Stimulated activated CD4-positive, alpha-beta T cell treated with anti-CD3 and anti-CD28 coated beads, Interleukin-4, amount 100 ng/mL, for 4 hours (primary cell): ENCODE data around the gene SNAPC1.
"Not testable (repeated sequence)": the region's sequence is repeated elsewhere in the genome, so short reads cannot be mapped to it uniquely, and the experiment has no call there.

Source experiments
- DNase-seq, 2 experiments: peaks; one replicate each; pipeline ENCODE4 v3.0.0-alpha.2; 2020

Gene SNAPC1, protein sequence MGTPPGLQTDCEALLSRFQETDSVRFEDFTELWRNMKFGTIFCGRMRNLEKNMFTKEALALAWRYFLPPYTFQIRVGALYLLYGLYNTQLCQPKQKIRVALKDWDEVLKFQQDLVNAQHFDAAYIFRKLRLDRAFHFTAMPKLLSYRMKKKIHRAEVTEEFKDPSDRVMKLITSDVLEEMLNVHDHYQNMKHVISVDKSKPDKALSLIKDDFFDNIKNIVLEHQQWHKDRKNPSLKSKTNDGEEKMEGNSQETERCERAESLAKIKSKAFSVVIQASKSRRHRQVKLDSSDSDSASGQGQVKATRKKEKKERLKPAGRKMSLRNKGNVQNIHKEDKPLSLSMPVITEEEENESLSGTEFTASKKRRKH

DNA sequence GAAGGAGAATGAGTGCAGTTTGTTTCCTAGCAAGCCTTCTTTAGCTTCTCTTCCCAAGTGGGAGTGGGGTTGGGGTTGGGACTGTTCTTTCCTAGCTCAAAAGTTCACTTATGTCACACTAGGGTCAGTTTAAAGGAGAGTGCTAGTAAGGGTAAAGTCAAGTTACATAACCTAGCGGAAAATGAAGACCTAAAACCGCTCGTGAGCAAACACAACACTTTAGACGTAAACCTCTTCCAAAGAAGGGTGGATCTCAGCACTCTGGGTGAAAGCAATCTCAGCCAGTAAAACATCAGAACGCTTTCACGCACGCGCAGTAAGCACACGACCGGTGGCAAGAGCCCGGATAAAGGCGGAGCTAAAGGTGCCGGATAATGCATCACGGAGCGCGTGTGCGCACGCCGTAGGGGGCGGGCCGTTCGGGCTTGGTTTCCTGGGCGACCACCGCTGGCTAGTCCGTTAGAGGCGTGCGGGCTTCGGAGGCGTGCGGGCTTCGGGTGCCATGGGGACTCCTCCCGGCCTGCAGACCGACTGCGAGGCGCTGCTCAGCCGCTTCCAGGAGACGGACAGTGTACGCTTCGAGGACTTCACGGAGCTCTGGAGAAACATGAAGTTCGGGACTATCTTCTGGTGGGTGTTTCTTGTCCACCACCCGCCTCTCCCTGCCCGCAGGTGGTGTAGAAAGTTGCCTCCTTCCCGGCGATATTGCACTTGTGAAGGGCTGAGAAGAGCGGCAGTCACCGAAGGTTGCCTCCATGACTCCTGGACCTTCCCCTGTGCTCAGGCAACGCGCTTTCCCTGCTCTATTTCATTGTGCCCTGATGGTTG is at the start of gene SNAPC1:
Gene SNAPC1, plus strand, starts transcription at position 462 of the 828 bp plus-strand sequence. Its CDS starts 41 bp downstream, at position 503.
- DNase-seq: peak; percentile 94 to 96

DNA sequence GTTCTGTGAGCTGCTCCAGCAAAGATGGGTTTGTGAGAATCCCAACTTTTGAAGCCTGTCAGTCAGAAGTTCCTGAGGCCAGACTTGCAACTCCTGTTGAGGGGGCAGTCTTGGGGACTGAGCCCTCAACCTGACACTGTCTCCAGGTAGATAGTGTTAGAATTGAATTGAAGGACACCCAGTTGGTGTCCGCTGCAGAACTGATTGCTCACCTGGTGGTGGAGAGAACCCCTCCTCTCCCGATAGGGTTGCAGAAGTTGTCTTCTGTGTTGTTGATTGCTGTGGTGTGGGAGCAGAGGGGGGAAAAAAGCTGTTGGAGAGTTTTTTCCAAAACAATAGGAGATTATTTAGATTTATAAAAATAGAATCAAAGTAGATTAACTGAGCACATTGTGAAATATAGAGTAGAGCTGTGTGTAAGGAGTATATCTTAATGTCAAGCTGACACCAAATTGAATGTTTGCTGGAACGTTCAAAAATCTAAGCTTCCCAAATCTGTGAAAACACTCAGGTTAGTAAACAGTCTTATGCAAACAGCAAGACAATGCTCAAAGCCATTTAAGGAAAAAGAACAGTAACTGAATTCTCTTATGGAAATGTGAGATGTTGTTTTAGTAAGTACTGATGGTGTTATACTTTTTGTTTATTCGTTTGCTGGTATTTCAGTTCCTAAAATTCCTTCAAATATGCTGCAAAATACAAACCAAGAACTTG is 48.3 kb upstream of the SNAPC1 start:
- DNase-seq: no peak

DNA sequence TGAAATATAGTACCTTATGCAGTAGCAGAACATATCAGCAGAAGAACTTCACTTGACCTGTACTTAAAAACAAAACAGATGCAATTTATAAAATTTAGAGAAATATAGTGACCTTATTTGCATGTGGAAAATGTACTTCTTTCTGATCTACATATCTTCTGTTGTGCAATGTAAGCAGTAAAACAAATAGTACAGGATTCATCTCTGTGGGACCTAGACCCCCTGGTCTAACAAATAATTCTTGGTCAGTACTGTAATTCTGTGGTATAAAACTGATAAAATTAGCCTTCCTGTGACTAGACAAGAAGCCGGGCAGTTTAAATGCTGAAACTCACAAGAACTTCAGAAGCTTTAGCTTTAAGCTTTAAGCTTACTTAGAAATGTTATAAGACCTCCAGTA is 45.3 kb upstream of the SNAPC1 start:
- no peak for DNase-seq

DNA sequence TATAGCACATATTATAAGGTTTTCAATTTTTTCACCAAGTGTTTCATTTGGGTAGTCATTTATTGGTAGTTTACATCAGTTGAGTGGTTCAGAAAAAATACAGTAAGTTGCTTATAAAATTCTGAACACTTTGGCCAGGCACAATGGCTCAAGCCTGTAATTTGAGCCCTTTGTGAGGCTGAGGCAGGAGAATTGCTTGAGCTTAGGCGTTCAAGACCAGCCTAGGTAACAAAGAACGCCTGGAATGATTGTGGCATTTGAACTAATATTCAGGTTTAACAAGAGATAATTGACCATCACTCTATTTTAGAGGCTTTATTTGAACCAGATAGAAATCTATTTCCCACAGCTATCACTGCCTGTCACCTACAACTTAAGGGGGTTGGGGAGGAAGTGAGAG is 44.2 kb upstream of the SNAPC1 start:
- no peak for DNase-seq

DNA sequence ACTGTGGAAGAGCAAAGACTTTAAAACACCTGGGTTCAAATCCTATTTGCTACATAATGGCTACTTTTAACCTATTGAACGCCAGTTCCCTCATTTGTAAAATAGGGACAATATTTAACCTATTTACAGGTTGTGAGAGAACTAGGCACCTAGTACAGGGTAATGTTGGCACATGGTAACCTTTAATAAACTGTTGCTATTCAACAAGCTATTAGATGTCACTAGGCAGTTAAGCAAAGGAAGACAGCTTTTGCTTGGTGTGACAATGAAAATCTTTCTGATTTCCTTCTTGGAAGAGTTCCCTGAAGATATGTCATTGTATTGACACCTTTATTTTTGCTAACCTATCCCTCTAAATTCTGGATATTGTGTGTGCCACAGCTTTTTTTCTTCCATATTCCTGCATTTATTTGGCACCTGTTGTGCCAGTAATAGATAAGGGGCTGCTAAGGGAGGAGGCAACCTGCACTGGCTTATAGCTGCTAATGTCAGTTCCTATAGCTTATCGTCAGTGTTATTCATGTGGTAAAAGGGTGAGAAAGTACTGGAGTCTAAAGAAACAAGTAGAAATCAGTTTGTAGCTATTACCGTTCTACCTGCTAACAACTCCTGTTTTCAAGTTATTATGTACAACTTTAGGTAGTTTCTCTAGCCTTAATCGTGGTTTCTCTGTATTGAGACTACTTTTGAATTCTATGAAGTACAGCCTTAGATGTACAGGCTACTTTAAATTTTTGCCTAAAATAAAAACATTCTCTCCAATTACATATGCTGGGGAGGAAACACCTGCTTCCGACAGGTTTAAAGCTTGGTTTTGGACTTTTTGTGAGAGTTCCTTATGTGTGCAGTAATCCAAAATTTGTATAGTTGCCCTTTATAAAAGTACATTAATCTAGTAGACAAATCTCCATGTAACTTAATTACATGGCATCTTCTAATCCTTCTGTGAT is 42.6 kb upstream of the SNAPC1 start:
- no peak for DNase-seq

DNA sequence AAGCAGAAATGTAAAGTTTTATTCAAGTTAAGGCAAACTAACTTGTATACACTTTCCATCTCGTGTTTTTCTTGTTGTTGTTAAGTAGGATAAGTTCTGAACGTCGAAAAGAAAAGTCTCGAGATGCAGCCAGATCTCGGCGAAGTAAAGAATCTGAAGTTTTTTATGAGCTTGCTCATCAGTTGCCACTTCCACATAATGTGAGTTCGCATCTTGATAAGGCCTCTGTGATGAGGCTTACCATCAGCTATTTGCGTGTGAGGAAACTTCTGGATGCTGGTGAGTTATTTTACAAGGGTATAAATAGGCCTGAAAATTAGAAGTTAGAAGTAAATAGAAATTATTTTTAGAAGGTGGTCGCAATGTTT is 41.9 kb upstream of the SNAPC1 start:
- no peak for DNase-seq

DNA sequence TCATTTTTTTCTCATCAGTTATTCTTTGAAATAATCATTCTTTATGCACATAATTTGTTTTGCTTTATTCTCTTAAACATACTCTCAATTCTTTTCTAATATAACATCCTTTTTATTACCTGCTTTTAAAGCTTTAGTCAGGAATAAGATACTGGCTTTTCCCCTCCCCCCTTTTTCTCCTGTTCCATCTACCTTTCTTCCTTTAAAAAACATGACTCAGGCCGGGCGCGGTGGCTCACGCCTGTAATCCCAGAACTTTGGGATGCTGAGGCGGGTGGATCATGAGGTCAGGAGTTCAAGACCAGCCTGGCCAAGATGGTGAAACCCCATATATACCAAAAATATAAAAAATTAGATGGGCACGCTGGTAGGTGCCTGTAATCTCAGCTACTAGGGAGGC is 41.5 kb upstream of the SNAPC1 start:
- no peak for DNase-seq

DNA sequence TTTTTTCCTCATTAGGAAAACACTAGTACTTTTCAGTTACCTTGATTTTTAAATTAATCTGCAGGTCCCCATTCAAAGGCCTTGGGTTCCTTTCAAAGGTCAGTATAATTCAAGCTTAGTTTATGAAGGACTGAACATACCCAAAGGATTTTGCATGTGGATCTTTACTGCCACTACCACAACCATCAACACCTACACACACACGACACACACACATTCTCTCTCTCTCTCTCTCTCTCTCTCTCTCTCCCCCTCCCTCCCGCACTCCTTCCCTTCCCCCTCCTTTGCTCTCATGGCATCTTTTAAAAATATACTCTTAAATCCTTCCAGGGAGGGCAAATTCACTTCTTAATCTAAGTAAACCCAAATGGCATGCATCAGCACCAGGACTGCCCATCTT is 38.1 kb upstream of the SNAPC1 start:
- DNase-seq: no peak

DNA sequence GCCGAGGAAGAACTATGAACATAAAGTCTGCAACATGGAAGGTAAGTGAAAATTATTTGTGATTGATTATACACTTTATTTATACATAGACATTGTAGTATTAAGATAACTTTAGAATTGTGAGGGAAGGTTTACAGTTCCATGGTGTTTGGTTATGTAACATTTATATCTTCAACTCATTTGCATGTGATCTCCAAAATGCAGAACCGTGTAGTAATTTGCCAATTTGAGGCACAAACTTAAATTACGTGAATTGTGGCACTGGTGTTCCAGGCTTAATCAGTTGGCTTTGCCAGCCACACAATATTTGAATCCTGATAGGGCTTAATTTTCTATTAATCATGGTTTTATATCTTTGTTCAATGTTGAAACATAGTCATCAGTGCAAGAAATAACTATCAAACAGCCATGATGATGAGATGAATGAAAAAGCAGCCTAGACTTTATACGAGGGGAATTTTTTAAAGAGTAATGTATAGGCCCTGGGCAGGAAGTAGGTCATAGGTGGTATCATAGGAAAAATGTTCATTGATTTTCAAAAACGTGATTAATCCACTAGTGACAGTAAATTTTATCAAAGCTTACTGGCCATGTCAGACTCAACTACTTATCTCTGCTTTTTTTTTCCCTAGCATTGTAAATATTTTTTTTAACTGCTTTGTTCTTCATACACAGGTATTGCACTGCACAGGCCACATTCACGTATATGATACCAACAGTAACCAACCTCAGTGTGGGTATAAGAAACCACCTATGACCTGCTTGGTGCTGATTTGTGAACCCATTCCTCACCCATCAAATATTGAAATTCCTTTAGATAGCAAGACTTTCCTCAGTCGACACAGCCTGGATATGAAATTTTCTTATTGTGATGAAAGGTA is 35.2 kb upstream of the SNAPC1 start:
- no peak for DNase-seq

DNA sequence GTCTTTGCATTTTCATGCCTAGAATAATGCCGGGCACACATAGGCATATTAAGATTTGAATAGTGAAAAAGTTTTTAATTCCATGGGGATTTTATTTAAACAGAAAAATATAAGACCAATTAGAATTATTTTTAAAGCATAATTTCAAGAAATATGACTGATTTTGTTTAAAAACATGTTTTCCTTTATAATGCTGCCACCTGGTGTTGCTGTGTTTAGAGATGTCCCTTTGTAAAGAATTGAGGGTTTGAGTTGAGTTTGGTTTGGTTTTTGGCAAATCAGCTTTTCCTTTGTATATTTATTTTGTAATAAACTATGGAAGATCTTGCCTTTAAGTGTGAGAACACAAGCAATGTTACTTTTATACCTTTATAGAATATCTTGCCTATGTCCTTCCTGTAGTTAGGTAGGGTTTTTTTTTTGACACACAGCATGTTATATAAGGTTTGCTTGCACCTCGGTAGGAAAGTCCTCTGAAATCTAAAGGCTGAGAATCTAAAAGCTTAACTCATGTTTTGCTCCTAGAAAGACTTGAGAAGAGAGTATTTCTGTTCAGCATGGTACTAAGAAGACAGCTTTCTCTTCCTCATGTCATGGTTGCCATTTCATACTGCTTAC is 31.4 kb upstream of the SNAPC1 start:
- no peak for DNase-seq

DNA sequence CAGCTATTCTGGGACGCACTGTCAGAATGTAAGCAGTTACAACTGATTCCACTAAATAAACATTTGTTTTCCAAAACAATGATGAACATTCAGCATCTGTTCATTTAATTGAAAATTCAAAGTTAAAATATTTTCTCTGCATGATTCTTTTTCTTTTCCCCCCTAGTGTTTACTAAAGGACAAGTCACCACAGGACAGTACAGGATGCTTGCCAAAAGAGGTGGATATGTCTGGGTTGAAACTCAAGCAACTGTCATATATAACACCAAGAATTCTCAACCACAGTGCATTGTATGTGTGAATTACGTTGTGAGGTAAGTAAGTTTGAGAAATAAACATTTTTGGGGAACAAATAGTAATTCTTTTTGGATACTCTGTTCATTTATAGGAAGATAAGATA is 28.2 kb upstream of the SNAPC1 start:
- DNase-seq: no peak

DNA sequence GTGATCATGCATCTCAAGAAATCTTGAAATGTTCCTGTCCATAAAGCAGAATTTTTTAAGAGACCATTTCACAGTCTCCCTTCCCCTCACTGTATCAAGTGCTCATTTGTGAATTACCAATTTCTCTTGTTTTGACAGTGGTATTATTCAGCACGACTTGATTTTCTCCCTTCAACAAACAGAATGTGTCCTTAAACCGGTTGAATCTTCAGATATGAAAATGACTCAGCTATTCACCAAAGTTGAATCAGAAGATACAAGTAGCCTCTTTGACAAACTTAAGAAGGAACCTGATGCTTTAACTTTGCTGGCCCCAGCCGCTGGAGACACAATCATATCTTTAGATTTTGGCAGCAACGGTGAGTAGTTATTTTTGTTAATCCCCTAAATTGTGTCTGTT is 25.5 kb upstream of the SNAPC1 start:
- no peak for DNase-seq

DNA sequence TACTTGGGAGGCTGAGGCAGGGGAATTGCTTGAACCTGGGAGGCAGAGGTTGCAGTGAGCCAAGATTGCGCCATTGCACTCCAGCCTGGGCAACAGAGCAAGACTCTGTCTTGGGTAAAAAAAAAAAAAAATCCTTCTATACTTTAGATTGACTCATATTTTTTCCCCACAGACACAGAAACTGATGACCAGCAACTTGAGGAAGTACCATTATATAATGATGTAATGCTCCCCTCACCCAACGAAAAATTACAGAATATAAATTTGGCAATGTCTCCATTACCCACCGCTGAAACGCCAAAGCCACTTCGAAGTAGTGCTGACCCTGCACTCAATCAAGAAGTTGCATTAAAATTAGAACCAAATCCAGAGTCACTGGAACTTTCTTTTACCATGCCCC is 24.3 kb upstream of the SNAPC1 start:
- no peak for DNase-seq

DNA sequence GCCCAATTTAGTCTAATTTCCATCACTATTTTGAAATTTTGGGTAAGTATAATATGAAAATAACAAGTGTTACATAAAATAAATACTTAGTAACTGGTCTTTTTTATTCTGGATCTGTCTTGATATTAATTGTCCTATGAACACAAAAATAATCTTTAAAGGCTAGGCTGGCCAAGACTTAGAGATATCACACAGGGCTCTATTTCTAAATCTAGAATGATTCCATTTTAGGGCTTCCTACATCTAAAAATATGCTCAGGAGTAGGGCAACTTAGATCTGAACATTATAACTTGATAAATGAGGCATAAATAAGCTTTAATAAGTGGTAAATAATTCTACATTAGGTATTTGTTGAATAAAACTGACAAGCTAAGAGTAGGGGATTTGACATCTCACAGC is 23.1 kb upstream of the SNAPC1 start:
- DNase-seq: no peak

DNA sequence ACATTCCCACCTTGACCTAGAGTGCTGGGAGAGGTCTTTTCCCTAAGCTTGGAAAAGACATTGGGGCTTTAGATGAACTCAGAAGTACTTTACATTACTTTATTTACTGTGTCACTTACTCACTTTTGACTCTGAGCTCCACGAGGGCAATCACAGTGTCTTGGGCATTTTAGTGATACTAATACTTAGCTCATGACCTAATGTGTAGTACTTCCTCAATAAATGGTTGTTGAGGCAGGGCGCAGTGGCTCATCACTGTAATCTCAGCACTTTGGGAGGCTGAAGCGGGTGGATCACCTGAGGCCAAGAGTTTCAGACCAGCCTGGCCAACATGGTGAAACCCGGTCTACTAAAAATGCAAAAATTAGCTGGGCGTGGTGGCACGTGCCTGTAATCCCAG is 19.8 kb upstream of the SNAPC1 start:
- DNase-seq: no peak

DNA sequence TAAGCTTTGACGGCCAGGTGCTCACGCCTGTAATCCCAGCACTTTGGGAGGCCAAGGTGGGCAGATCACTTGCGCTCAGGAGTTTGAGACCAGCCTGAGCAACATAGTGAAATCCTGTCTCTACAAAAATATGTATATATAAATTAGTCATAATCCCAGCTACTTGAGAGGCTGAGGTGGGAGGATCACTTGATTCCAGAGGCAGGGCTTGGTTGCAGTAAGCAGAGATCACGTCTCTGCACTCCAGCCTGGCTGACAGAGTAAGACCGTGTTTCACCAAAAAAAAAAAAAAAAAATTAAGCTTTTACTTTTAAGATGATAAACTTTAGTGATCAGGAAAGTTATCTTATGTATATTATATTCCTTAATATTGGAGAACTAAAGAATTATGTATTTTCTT is 18.0 kb upstream of the SNAPC1 start:
- no peak for DNase-seq

DNA sequence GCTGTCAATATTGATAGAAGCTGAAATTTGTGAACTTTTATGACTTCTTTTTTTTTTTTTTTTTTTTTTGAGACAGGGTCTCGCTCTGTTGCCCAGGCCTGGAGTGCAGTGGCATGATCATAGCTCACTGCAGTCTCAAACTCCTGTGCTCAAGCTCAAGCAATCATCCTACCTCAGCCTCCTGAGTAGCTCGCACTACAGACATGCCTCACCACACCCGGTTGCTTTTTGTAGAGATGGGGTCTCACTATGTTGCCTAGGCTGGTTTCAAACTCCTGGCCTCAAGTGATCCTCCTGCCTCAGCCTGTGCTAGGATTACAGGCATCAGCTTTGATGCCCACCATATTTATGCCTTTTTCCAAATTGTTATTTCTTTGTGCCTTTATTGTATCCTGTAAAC is 15.9 kb upstream of the SNAPC1 start:
- not testable (repeated sequence) for DNase-seq

DNA sequence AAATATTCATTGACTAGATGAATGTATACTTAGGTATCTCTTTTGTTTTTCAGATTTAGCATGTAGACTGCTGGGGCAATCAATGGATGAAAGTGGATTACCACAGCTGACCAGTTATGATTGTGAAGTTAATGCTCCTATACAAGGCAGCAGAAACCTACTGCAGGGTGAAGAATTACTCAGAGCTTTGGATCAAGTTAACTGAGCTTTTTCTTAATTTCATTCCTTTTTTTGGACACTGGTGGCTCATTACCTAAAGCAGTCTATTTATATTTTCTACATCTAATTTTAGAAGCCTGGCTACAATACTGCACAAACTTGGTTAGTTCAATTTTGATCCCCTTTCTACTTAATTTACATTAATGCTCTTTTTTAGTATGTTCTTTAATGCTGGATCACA is 15.3 kb upstream of the SNAPC1 start:
- no peak for DNase-seq

DNA sequence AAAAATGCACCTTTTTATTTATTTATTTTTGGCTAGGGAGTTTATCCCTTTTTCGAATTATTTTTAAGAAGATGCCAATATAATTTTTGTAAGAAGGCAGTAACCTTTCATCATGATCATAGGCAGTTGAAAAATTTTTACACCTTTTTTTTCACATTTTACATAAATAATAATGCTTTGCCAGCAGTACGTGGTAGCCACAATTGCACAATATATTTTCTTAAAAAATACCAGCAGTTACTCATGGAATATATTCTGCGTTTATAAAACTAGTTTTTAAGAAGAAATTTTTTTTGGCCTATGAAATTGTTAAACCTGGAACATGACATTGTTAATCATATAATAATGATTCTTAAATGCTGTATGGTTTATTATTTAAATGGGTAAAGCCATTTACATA is 14.9 kb upstream of the SNAPC1 start:
- no peak for DNase-seq

DNA sequence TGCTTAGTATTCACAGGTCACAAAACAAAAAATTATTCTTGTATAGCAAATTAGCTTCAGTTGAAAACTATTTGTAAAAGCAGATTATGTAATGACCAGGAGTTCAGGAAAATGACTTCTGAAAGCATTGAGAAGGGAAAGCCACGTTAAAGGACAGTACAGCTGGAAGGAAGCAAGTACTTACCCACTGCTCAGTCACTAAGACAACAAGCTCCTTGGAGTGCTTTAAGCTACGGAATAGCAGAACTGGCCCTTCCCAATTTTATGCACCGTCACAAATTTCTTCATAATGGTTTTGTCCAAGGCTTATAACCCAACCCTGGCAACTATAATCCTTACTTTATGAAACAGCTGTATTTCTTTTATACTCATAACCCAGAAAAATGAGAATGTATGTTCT is 13.0 kb upstream of the SNAPC1 start:
- DNase-seq: no peak

DNA sequence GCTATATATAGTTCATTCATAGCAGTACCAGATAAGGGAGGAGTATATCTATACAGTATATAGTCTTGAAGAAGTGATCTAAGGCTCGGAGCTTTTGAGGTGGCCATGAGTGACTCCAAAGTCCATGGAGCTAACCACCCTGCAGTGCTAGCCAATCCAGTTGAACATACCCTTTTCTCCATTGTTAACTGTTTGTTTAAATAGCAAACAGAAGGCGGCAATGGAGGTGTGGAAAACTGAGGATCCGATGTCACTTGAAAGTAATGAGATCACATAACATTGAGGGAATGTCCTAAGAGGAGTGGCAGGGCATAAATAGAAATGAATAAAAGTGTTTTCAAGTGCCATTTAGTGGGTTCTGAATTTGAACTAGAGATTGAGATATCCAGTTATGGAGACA is 12.4 kb upstream of the SNAPC1 start:
- DNase-seq: no peak
